GM10847 (cell line): Measurements from ENCODE around the gene SRSF9.

Experiments used
- POLR2A ChIP-seq: IDR thresholded peaks from 2 replicates; pipeline ENCODE4 v1.6.1; 2011; ENCODE audit not compliant: insufficient read length; ENCODE audit errors: extremely low read depth

Gene SRSF9

DNA sequence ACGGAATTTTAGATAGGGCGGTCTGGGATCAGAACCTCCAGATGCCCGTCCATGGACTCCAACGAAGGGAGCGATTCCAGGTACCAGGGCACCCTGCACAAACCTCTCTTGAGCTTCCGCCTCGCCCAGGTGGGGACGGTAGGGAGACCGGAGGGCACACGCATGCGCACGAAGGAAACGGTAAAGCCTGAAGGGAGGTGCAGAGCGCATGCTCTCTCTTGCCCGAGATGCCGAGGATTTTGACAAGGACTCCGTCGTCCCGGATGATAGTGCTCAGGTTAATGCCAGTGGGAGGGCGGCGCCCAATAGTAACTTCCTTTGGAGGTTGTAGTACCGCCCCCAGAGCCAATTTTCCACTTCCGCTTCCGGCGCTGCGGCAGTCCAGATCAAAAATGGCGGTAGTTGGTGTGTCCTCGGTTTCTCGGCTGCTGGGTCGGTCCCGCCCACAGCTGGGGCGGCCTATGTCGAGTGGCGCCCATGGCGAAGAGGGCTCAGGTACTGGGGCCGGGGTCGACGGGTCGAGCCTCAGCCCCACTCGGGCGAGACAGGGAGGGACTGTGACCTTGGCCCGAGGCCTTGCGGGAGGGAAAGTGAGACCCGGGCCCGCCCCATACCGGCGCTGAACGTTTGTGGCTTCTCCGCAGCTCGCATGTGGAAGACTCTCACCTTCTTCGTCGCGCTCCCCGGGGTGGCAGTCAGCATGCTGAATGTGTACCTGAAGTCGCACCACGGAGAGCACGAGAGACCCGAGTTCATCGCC is 31.6 kb downstream of the SRSF9 start, which contains the start of gene COX6A1:
Gene COX6A1 (plus strand): TSS at position 379 of the 760 bp plus-strand sequence. CDS start 14 bp downstream, at position 393.
- TF ChIP-seq POLR2A = peak; percentile 84

DNA sequence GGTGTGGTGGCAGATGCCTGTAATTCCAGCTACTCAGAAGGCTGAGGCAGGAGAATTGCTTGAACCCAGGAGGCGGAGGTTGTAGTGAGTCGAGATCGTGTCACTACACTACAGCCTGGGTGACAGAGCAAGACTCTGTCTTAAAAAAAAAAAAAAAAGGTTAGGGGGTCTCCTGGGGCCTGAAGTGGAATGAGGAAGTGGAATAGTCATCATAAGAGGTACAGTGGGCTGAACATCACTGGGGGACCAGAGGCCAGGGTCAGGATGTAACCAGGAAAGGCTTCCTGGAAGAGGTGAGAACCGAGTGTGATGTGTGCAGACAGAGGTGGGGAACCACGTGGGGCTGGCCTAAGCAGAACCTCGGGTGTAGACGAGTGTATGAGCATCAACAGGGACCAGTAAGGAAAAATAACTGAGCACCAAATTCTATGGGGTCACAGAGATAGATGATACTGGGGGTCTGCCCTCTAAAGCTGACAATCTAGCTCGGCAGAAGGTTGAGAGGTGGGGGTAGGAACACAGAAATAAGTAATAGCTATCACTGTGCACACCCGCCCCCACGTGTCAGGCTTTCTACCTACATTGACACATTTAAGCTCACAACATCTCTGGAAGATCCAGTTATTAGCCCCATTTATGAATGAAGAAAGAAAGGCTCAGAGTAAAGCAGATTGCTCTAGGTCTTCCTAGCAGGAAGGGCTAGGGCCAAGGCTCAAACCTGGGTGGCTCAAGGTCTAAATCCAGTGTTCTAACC is 36.6 kb downstream of the SRSF9 start:
- no peak for TF ChIP-seq POLR2A

DNA sequence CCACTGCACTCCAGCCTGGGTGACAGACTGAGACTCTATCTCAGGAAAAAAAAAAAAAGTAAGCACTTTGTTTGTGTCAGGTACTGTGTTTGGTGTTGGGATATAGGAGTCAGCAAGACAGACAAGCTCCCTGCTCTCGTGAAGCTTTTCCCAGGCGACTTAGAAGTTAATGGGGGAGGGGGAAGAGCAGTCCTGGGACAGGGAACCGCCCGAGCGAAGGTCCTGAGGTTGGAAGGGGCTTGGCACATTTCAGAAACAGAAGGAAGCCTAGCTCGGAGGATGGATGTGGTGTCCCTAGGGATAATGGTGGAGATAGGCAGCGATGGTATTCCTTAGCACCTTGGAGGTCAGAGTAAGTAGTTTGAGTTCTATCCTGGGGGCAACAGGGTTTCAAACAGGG is 40.2 kb downstream of the SRSF9 start:
- no peak for TF ChIP-seq POLR2A

DNA sequence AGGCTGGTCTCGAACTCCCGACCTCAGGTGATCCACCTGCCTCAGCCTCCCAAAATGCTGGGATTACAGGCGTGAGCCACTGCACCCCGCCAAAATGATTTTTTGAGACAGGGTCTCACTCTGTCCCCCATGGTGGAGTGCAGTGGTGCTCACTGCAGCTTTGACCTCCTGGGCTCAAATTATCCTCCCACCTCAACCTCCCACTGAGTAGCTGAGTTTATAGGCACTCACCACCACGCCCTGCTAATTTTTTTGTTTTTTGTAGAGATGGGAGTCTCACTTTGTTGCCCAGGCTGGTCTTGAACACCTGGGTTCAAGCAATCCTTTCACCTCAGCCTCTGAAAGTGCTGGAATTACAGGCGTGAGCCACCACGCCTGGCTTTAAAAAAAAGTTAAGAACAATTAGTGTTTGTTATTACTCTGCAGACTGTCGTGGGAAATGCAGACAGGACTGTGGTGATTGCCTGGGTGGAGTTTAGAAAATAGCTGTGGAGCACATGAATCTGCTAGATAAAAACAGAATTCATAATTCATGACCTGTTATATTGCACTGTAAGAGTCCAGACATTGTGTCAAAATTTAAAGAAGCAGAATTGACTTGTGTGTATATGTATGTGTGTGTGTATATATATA is 40.8 kb downstream of the SRSF9 start:
- TF ChIP-seq POLR2A = no peak

DNA sequence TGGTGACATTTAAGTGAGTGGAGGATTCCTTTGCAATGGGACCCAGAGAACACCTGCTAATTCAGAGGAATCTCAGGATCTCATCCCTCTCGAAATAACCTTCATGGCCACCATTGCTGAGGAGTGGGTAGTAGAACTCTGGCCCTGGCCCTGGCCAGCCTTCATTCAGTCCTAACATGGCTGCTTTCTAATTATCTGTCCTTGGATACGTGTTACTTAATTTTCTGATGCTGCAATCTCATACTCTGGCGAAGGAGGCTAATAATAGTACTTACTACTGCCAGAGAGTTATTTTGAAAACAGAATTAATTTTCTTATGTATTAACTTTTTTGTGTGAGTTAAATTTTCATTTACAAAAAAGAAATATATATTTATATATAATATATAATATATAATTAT is 43.8 kb downstream of the SRSF9 start:
- no peak for TF ChIP-seq POLR2A

DNA sequence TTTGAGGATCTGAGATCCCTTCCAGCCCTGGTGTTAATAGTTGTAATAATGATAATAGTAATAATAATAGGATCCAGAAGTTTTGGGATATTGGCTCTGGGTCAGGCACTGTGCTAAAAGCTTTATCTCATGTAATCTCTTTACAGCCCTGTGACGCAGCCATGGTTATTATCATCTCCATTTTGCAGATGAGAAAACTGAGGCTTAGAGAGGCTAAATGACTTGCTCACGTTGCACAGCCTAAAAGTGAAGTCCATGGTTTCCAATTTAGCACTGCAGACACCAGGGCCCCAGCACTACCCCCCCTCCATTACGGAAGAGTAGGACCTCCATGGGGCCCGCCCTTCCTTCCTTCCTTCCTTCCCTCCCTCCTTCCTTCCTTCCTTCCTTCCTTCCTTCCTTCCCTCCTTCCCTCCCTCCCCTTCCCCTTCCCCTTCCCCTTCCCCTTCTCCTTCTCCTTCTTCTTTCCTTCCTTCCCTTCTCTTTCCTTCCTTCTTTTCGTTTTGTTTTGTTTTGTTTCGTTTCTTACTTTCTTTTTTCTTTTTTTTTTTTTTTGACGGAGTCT is 46.6 kb downstream of the SRSF9 start:
- no peak for TF ChIP-seq POLR2A

DNA sequence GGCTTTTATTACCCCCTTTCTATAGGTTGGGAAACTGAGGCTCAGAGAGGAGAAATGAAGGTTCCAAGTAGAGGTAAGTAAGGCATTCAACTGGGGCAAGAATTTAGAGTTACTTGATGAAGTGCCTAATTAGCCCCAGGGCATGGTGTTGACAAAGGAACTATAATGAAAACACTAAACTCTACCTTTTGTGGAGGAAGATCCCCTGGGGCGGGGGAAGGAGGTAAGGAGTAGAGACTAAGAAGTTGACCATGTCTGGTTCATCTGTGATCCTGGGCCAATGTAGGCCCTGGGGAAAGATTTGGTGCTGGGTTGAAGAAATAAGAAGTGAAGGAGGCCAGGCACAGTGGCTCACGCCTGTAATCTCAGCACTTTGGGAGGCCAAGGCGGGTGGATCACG is 47.8 kb downstream of the SRSF9 start:
- TF ChIP-seq POLR2A = no peak

DNA sequence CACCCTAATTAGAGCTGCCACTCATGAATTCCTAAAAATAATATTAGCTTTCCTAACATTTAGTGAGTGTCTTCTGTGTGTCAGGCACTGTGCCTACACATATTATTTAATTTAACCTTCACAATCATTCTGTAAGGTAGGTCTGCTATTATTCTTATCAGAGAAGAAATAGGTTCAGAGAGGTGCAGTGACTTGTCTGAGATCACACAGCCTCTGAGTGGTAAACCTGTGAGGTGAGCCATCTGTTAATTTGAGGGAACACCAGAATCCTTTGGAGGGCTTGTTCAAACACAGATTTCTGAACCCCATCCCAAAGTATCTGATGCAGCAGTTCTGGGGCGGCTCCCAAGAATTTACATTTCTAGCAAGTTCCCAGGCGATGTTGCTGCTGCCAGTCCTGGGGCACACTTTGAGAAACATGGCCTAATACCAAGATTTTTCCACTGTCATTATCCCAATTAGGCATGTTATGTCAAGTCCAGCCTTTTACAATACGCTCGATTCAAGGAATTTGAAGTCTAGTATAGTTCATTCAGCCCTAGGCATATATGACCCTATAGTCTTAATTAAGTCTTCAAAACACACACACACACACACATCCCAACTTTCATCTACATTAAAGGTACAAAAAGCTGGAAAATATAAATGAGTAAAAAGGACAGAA is 51.5 kb downstream of the SRSF9 start:
- TF ChIP-seq POLR2A = no peak

DNA sequence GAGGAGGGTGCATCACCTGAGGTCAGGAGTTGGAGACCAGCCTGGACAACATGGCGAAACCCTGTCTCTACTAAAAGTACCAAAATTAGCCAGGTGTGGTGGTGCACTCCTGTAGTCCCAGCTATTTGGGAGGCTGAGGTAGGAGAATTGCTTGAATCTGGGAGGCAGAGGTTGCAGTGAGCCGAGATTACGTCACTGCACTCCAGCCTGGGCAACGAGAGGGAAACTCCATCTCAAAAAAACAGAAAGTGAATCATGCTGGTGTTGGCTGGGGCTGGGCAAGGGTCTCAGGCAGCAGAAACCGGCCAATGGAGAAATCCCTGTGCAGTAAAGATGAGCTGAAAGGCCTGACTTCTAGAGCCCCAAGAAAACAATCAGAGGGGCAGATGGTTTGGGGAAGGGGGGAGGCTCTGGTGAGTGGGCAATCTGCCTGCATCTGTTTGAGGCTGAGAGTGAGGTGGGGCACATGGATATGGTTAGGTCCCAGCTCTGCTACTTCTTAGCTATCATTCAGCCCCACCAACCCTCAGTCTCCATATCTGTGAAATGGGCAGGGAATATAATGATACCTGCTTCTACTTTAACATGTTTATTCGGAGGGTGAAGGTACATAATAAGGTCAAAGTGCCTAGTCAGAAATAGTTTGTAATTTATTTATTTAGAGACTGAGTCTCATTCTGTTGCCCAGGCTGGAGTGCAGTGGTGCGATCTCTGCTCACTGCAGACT is 52.9 kb downstream of the SRSF9 start:
- no peak for TF ChIP-seq POLR2A

DNA sequence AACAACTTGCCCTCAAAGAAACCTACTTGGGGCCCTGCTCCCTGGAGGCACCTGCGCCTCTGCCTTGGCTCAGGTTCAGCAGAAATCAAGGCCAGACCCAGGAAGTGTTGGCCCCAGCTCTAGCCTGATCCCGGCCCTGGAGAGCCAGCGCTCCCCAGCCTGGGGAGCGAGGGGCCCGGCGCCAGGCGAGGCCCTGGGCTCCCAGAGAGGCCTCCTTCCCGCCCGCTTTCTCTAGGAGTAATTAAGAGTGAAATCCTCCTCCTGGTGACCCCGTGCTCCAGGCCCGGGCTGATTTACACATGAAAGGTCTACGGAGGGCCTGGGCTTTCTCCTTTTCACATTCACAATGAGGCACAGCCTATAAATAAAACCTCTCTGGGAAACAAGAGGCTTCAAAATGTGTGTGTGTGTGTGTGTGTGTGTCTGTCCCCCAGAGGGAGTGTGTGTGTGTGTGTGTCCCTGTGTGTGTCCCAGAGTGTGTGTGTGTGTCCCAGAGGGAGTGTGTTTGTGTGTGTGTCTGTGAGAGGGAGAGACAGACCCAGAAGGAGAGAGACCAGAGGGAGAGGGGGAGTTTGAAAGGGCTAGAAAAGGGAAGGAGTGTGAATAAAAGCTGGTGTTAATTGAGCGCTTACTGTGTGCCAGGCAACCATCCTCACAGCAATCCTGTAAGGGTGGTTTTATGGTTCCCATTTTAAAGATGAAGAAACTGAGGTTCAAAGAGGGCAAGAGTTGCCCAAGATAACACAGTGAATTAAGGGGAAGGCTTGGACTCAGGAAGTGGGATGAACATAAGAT is 55.5 kb downstream of the SRSF9 start:
- no peak for TF ChIP-seq POLR2A

DNA sequence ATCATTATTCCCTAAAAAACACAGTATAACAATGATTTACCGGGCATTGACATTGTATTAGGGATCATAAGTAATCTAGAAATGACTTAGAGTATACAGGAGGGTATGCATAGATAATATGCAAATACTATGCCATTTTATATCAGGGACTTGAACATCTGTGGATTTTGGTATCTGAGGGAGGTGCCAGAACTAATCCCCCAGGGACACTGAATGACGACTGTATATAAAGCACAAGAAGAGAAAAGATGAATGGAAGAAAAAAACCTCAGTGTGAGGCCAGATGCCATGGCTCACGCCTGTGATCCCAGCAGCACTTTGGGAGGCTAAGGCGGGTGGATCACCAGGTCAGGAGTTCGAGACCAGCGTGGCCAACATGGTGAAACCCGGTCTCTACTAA is 57.1 kb downstream of the SRSF9 start:
- TF ChIP-seq POLR2A = no peak
